ENCODE data around the gene ELMO3.
A peak's percentile ranks its signal among the peaks of the same experiment; 100 is the strongest.

Gene ELMO3

DNA sequence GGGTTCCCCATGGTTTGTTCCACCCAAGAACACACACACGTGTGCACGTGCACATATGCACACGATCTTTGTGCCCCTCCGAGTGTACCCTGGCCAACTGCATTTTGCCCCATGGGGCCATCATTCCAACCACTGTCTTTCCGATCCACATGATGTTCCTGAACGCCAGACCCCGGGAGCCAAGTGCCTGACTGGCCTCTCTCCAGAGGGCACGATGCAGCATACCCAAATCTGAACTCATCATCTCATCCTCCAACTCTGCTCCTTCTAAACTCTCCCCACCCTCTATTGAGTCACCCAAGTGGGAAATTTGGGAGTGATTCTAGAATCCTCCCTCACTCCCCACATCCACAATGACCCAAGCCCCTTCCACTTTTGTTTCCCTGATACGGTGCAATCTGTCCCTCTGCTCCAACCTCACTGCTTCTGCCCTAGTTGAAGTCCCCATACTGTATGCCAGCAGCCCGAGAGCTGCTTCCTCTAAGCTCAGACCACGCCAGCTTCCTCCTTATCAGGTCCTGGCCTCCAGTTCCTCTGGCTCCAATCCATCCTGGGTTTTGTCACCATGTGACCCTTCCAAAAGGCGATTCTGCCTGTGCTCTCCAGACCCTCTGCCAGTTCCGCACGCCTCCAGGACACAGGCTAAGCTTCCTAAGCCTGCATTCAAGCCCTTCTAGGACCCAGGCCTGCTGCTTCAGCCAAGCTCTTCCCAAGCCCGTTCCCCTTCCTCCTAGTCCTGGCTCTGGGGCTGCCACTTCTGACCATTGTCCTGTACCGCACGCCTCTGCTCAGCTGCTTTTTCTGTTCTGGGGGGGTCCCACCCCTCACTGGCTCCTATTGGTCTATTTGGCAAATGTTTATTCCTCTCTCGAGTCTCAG is 17.9 kb downstream of the ELMO3 start:
- DNase-seq (no peak), ATAC-seq (replicated peaks) (no peak)
- H3K4me1 Mint-ChIP-seq, result peaks cover 0 to 7% of the 10 kb centered on the region in 2 donors
- no peak overlapping the region for H3K4me3 Mint-ChIP-seq
- H3K9me3 Mint-ChIP-seq, result no peaks in the 10 kb centered on the region
- peaks cover 5 to 9% of the 10 kb centered on the region in 2 donors for H3K36me3 Mint-ChIP-seq
- no peak overlapping the region for H3K27ac Mint-ChIP-seq
- H3K27me3 Mint-ChIP-seq, result no peaks in the 10 kb centered on the region

DNA sequence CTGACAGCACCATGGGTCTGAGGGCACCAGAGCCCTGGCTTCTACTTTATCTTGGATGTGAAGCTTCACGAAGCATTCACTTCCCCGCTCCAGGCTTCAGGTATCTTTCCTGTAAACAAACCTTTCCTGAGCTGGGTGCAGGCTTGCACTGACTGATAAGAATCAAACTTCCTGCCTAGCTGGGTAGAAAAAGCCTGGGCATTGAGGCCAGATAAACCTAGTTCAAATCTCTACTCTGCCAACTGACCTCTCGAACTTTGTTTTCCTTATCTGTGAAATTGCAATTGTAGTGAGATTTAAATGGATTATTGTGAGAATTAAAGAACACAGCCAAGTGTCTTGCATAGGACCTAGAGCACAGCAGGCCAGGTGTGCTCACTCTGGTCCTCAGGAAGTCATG is 25.1 kb downstream of the ELMO3 start:
- DNase-seq (no peak), ATAC-seq (replicated peaks) (no peak)
- Mint-ChIP-seq H3K4me3 (no peak overlapping the region), H3K36me3 (peaks cover 14 to 24% of the 10 kb centered on the region in 2 donors), H3K9me3 (no peaks in the 10 kb centered on the region), H3K27me3 (no peaks in the 10 kb centered on the region), H3K4me1 (peaks cover 31 to 34% of the 10 kb centered on the region in 2 donors), H3K27ac (no peak overlapping the region)

DNA sequence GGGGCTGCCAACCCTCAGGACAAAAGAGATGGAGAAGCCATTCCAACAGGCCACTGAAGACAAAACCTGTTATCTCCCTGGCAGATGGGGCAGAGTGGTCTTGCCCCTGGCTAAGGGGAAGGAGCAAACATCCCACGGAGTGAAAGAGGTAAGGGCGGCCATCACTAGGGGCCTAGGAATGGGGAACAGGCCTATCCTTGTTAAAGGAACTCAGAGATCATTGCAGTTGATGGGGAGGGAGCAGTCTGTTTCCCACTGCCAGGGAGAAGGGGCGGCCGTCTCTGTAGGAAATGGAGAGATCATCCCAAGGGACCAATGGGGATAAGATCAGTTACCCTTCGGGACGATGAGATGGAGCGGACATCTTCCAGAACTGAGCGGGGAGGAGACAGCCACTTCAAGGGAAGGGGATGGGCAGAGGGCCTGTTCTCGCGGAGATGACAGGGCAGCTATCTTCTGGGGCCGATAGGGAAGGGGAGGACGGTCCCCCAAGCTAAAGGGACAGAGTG is 27.4 kb downstream of the ELMO3 start:
- ATAC-seq (replicated peaks) (peak; percentile 2 to 6), DNase-seq (no peak)
- Mint-ChIP-seq H3K9me3 (no peaks in the 10 kb centered on the region), H3K27ac (peak overlapping the region; percentile 98), H3K27me3 (no peaks in the 10 kb centered on the region), H3K36me3 (peaks cover 30 to 45% of the 10 kb centered on the region in 2 donors), H3K4me1 (peaks cover 37 to 39% of the 10 kb centered on the region in 2 donors), H3K4me3 (peak overlapping the region; percentile 92 to 98)

DNA sequence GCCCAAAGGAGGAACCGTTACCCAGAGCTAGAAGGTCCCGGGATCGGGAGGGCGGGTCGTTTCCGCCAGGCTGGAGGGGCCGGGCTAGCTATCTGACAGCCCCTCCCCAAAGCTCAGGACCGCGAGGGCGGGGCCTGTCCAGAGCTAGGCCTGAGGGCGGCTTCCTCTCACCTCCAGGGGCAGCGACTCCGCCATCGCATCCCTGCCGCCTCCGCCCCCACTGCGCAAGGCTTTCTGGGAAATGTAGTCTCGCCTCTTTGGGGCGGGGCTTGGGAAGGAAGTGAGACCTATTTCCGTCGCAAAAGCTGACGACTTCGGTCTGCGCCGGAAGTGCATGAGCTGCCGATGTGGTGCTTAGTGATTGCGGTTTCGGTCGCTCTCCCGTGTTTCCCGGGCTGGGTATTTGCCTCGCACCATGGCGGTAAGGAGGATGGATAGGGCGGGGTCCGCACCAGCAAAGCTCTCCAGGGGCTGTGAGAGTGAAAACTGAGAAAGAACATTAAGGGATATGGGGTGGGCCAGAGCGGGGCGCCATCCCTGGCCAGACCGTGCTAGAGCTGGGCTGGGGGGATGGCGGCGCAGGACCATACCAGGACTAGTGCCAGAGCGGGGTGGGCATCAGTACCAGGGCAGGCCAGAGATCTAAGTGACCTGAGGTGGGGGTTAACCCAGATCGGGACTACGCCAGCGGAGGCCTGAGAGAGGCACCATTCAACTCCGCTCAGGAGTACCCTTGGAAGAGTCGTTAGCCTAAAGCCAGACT is 28.1 kb downstream of the ELMO3 start, which contains the start of gene TMEM208:
Gene TMEM208, plus strand, starts transcription at position 327 of the 763 bp plus-strand sequence. Its CDS starts 89 bp downstream, at position 416.
- ATAC-seq (replicated peaks) (peak; percentile 95 to 97), DNase-seq (peak; percentile 99)
- Mint-ChIP-seq H3K4me3 (peak within 1 kb of the TSS; percentile 92 to 98), H3K27ac (peak within 1 kb of the TSS; percentile 98), H3K9me3 (no peaks in the 10 kb centered on the region), H3K4me1 (peaks cover 37 to 39% of the 10 kb centered on the region in 2 donors), H3K36me3 (peaks cover 33 to 52% of the 10 kb centered on the region in 2 donors), H3K27me3 (no peaks in the 10 kb centered on the region)

DNA sequence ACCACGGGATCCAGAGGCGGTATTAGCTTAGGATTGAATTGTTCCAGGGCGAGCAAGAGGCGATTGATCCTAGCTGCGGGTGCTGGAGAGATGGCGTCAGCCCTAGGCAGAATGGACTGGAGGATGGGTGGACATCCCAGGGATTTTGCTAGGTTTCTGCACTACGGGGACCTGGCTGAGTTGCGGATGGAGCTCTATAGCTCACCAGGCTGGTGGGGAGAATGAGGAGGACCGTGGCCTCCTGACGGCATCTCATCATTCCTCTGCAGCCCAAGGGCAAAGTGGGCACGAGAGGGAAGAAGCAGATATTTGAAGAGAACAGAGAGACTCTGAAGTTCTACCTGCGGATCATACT is 28.6 kb downstream of the ELMO3 start:
- Mint-ChIP-seq H3K4me1 (peaks cover 37 to 39% of the 10 kb centered on the region in 2 donors), H3K27me3 (no peaks in the 10 kb centered on the region), H3K27ac (peak overlapping the region; percentile 98), H3K4me3 (peak overlapping the region; percentile 92 to 98), H3K9me3 (no peaks in the 10 kb centered on the region), H3K36me3 (peaks cover 39 to 56% of the 10 kb centered on the region in 2 donors)
- DNase-seq, result no peak
- ATAC-seq (replicated peaks), result no peak

DNA sequence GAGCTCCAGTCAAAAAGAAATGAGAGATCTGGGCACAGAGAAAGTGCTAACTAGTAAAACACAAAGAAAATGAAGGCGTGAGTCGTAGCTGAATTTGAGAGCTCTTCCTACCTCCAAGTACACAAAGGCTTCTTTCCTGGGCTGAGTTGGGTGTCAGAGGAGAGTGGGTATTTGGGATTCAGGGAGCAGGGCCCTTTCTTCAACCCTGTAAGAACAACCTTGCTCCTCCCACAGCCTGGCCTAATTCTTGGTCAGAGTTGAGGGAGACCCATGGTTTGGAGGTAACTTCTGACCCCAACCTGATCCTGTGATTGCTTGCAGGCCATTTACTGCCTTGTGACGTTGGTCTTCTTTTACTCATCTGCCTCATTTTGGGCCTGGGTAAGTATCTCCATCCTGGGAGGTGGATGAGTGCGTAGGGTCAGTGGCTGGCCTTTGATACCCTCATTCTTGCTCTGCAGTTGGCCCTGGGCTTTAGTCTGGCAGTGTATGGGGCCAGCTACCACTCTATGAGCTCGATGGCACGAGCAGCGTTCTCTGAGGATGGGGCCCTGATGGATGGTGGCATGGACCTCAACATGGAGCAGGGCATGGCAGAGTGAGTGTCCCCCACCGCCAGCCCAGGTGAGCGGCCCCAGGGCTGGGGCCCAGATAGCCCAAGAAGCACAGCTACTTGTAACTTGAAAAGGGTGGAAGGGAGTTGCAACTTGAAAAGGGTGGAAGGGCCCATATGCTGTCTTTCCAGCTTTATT is 29.3 kb downstream of the ELMO3 start:
- no peaks in the 10 kb centered on the region for H3K27me3 Mint-ChIP-seq
- H3K4me1 Mint-ChIP-seq, result peaks cover 37 to 39% of the 10 kb centered on the region in 2 donors
- peak overlapping the region; percentile 98 for H3K27ac Mint-ChIP-seq
- DNase-seq (no peak), ATAC-seq (replicated peaks) (no peak)
- H3K36me3 Mint-ChIP-seq, result peaks cover 39 to 56% of the 10 kb centered on the region in 2 donors
- peak overlapping the region; percentile 92 to 98 for H3K4me3 Mint-ChIP-seq
- no peaks in the 10 kb centered on the region for H3K9me3 Mint-ChIP-seq

DNA sequence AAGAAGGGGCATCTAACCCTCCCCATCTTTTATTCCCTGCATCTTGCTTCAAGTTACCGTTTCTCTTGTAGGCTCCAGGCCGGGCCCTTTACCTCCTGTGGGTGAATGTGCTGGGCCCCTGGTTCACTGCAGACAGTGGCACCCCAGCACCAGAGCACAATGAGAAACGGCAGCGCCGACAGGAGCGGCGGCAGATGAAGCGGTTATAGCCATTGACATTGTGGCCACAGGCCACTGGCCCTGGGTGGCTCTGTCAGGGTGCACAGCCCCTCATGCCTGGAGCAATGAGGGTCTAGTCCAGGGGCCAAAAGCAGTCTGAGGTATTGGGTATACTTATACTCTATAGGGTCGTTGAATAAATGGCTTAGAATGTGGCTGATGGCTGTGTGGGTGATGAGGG is 30.0 kb downstream of the ELMO3 start:
- Mint-ChIP-seq H3K4me1 (peaks cover 37 to 39% of the 10 kb centered on the region in 2 donors), H3K4me3 (peak overlapping the region in 1 of 2 donors; percentile 23), H3K27ac (peak overlapping the region; percentile 34), H3K27me3 (no peaks in the 10 kb centered on the region), H3K9me3 (no peaks in the 10 kb centered on the region), H3K36me3 (peaks cover 44 to 63% of the 10 kb centered on the region in 2 donors)
- ATAC-seq (replicated peaks) (no peak), DNase-seq (no peak)

DNA sequence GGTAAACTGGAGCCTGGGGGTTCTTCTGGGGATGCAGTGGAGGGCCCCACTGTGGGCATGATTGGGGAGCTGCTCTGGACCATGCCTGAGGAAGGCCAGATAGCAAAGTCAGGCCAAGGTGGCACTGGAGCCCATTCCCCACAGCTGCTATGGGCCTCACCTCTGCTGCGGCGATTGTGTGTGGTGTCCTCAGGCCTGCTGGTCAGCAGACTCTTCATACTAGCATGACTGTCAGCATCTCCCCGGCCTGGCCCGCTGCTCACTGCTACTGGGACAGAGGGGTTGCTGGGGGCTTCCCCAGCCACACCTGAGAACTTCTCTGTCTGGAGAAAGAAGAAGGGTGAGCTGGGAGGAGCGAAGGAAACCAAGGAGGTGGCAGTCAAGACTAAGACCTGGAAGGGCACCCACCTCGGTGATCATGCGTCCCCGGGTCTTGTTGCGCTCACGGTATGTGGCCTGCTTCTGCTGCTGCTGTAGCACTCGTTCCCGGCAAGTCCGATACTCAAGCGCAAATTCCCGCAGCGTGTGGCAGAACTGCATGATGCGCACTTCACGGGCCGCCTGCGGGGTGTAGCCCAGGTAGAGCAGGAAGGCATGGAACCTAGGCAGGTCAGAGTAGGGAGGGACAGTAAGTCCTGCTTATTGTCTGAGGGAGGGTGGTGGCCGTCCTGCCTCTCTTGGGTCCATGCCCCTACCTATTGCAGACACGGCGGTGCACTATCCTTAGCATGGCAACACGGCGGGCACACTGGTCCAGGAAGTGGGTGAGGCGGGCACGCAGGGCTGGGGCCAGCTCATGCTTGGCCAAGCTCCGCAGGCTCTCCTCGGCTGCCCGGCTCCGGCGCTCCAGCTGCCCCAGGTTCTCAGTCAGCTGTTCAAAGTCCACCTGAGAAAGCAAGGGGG is 31.2 kb downstream of the ELMO3 start:
- H3K4me1 Mint-ChIP-seq, result peaks cover 33 to 36% of the 10 kb centered on the region in 2 donors
- ATAC-seq (replicated peaks) (no peak), DNase-seq (no peak)
- H3K36me3 Mint-ChIP-seq, result peaks cover 44 to 75% of the 10 kb centered on the region in 2 donors
- H3K27me3 Mint-ChIP-seq, result no peaks in the 10 kb centered on the region
- no peak overlapping the region for H3K4me3 Mint-ChIP-seq
- H3K9me3 Mint-ChIP-seq, result no peaks in the 10 kb centered on the region
- H3K27ac Mint-ChIP-seq, result peak overlapping the region; percentile 77

DNA sequence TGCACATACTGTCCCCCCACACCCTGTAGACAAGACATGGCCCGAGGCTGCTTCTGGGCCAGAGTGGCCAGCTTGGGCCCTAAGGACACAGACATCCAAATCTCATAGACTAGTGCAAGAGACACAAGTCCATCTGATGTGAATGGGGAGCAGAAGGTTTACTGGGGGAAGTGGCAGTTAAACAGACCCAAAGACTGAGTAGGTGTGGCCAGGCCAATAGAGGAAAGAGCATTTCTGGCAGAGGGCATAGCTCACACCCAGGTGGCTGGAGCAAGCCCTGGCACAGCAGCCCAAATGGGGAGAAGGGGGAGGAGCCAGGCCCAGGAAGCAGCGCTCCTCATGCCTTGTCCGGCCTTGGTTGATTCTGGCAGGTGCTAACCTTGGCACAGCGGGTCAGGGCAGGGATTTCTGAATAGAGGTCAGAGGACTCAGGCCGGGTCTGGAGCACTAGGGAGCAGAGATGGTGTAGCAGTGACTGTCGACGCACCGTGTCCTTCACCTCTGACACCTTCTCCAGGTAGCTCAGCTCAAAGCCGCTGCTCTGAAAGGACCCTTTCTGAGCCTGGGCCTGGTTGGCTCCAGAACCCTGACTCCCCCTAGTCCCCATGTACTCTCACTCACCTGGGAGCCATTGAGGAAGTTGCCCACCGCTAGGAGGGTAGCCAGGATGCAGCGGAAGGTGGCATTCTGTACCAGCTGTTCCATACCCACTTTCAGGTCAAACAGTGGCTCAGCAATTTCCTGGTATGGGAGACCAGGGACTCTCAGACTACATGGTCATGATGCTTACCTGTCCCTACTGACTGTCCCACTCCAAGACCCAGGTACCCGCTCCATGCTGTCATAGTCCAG is 32.1 kb downstream of the ELMO3 start:
- DNase-seq (no peak), ATAC-seq (replicated peaks) (no peak)
- H3K4me1 Mint-ChIP-seq, result peaks cover 26 to 27% of the 10 kb centered on the region in 2 donors
- peak overlapping the region; percentile 77 for H3K27ac Mint-ChIP-seq
- H3K27me3 Mint-ChIP-seq, result no peaks in the 10 kb centered on the region
- H3K36me3 Mint-ChIP-seq, result peaks cover 48 to 79% of the 10 kb centered on the region in 2 donors
- no peak overlapping the region for H3K4me3 Mint-ChIP-seq
- H3K9me3 Mint-ChIP-seq, result peaks cover under 1 to 1% of the 10 kb centered on the region in 2 donors

DNA sequence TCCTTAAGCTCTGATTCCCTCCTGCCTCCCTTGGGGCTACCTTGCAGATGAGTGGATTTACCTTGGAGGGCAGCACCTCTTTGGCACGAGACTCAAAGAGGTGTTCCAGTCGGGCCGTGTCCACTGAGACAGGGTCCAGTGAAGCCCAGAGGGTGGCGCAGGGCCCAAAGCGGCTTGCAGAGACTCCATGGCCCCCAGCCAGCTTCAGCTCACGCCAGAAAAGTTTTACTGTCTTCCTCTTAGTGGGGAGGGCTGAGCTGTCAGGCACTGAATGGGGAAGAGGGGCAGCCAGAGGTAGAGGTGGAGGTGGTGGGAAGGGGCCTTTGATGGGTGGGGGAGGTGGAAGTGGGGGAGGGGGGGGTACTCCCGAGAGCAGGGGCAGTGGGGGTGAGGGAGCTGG is 34.7 kb downstream of the ELMO3 start:
- peaks cover 4 to 6% of the 10 kb centered on the region in 2 donors for H3K9me3 Mint-ChIP-seq
- peaks cover 12 to 17% of the 10 kb centered on the region in 2 donors for H3K4me1 Mint-ChIP-seq
- no peak overlapping the region for H3K27ac Mint-ChIP-seq
- no peaks in the 10 kb centered on the region for H3K27me3 Mint-ChIP-seq
- DNase-seq (no peak), ATAC-seq (replicated peaks) (no peak)
- no peak overlapping the region for H3K4me3 Mint-ChIP-seq
- H3K36me3 Mint-ChIP-seq, result peaks cover 58 to 85% of the 10 kb centered on the region in 2 donors

DNA sequence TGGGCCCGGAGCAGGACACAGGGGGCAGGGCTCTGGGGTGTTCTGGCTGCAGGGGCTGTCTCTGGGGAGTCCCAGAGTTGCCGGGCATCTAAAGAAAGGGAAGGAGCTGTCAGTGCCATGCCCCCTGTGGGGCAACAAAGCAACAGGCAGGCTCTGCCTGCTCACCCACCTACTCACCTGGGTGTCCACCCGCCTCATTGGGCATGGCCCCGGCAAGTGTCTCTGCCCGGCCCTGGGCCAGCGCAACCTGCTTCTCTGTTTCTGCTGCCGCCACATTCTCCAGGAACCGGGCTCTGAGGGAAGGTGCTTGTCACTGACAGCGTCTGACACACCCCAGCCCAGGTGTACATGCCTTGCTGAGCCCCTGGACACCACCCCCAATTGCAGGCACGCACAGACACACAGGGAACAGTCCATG is 35.3 kb downstream of the ELMO3 start:
- peaks cover 56 to 86% of the 10 kb centered on the region in 2 donors for H3K36me3 Mint-ChIP-seq
- no peak for ATAC-seq (replicated peaks)

DNA sequence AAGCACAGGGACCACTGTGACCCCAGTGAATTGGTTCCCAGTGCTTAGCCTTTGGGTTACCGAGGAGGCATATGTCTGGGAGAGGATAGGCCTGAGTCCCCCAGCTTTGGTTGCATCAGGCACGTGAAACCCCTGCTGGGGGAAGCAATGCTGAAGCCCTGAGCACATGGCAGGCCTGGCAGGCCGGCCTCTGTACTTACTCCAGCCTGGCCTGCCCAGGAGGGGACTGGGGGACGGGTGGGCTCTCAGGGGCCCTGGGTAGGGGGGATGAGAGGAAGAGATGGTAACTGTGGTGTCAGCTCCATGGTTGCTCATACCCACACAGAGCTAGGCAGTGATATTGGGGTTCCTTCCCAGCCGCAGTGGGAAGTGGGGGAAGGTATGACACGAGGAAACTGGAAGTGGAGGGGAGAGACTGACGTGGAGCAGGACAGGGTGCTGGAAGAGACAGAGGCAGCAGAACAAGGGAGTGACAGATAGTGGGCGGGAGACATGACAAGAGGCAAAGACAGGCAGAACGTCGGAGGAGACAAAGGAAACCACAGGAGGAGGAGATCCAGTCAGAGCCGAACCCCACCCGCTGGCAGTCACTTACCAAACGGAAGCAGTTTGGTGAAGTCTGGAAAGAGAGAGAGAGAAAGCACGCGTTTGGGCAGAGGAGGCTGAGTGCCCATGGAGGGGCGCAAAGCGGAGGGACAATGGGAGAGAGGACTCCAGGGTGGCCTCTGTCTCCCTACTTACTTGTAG is 37.1 kb downstream of the ELMO3 start:
- Mint-ChIP-seq H3K4me3 (no peak overlapping the region), H3K27me3 (no peaks in the 10 kb centered on the region), H3K27ac (no peak overlapping the region), H3K36me3 (peaks cover 42 to 75% of the 10 kb centered on the region in 2 donors), H3K4me1 (peaks cover under 1 to 12% of the 10 kb centered on the region in 2 donors), H3K9me3 (peaks cover 4 to 6% of the 10 kb centered on the region in 2 donors)
- no peak for DNase-seq
- no peak for ATAC-seq (replicated peaks)

More for the DNA sequence above, 35.3 kb downstream of the ELMO3 start:
- Mint-ChIP-seq H3K27me3 (no peaks in the 10 kb centered on the region), H3K4me3 (no peak overlapping the region), H3K4me1 (peaks cover 6 to 15% of the 10 kb centered on the region in 2 donors), H3K27ac (peak overlapping the region; percentile 69), H3K9me3 (peaks cover 4 to 6% of the 10 kb centered on the region in 2 donors)
- DNase-seq, result no peak
